ENCODE data around the gene KCNH6. TPM values are rescaled to one million over a fixed set of nuclear protein-coding genes. Genes with fewer than 3 reads are reported as not detected.

Gene KCNH6
- polyA plus RNA-seq, 3 donors = 2.5 to 3.7 (median 2.5) TPM

DNA sequence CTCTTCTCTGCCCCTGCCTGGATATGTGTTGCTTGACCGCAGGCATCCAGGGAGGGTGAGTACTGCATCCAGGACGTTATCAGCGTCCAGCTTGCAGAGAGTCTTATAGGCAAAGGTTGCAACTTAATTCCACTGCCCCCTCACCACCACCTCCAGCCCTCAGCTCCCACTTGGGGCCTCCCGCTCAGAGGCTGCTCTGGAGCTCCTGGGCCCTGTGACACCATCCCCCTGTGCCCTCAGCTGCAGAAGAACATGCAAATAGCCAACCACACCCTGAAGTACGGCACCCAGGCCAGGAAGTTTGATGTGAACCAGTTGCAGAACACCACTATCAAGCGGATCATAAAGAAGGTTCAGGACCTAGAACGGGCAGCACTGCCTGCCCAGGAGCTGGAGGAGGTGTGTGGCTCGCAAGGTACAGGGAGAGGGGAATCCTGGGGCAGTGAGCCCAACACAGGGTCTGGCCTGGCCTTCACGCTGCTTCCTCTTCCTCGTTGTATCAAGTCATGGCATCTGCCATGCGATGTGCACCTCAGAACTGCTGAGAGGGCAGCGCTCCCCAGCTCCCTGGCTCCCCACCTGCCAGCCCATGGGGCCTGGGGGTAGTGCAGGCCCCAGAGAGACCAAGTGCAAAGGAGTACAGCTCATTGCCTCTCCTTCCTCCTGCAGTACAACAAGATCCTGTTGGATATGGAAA, 36.7 kb upstream of the KCNH6 start:
- DNase-seq = no peak

DNA sequence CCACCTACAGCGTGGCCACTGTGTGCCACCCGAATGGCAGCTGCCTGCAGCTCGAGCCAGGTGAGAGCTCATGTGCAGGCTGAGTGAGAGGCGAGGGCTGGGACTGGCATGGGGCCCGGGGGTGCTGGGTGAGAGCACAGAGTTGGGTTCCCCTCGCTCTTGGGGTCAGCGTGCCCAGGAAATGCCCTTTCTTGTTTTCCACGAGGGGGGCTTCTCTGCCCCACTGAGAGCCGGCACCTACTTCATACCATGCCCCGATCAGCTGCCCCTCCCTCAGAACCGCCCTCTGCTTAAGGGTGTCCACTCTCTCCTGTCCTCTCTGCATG, 36.2 kb upstream of the KCNH6 start:
- DNase-seq = no peak

DNA sequence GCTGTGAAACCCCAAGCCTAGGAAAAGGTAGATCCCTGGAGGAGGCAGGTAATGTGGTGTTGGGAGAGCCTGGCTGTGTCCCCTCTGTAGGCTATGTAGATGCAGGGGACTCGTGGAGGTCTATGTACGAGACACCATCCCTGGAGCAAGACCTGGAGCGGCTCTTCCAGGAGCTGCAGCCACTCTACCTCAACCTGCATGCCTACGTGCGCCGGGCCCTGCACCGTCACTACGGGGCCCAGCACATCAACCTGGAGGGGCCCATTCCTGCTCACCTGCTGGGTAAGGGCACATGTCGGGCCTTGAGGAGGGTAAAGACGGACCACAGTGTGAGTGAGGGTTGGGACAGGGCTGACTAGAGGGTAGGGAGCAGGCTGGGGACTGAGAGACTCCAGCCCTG, 34.3 kb upstream of the KCNH6 start:
- DNase-seq = no peak

DNA sequence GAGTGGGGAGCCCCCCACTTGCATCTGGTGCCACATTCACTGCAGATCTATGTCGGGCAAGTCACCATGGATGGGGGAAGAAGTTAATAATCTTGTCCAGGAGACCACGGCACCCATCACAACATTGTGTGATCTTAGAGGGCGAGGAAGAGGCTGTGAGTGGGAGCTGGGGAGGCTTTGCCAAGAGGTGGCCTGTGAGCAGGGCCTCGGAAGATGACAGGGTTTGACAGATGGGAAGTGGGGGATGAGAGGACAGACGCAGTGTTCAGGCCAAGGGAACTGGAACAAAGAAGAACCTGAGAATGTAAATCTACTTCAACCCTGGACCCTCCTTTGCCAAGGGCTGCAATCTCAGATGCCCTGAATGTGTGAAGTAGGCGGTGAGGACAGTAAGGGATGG, 33.9 kb upstream of the KCNH6 start:
- no peak for DNase-seq

DNA sequence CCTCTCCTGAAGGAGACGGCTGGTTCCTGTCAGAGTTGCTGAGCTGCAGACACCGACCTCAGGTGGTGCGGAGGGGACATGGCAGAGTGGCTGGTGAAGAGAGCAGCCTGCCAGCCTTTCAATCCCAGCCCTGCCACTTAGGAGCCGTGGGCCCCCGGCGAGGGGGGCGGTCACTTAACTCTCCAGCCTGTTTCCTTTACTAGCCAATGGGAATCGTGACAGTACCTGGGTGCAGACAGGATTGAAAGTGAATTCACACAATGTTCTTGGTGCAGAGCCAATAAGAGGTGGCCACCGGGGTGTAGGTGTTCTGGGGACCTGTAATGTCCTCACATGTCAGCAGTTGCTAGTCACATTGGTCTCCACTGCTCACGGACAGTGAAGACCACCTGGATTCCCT, 32.8 kb upstream of the KCNH6 start:
- DNase-seq = no peak

DNA sequence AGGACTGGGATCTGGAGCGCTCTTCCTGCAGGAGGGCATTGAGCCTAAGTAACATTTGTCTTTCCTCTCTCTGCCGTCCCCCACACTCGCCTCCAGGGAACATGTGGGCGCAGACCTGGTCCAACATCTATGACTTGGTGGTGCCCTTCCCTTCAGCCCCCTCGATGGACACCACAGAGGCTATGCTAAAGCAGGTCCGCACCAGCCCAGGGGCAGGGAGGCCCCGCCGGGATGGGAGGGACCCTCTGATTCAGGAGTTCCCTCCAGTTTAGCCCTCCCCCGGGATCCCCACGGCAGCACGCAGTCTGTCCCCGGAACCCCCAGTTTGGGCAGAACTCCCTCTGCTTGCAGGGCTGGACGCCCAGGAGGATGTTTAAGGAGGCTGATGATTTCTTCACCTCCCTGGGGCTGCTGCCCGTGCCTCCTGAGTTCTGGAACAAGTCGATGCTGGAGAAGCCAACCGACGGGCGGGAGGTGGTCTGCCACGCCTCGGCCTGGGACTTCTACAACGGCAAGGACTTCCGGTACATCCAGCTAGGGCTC, 32.2 kb upstream of the KCNH6 start:
- DNase-seq = no peak

DNA sequence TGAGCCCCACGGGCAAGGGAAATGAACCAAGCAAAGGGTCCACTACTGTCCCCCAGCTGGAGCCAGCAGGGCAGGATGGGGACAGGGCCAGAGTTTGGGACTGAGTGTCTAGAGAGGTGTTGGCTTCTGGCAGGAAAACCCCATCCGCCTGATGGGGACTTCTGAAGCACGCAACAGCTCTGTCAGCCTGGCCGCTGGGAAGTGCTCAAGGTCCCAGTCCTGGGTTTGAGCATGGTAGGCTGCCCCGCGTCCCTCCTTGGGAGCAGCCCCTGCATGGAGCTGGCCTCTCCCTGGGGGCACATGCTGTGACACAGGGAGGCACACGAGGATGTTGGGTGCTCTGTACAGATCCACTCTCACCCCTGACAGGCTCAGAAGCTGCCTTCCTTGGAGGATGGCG, 31.7 kb upstream of the KCNH6 start:
- no peak for DNase-seq

DNA sequence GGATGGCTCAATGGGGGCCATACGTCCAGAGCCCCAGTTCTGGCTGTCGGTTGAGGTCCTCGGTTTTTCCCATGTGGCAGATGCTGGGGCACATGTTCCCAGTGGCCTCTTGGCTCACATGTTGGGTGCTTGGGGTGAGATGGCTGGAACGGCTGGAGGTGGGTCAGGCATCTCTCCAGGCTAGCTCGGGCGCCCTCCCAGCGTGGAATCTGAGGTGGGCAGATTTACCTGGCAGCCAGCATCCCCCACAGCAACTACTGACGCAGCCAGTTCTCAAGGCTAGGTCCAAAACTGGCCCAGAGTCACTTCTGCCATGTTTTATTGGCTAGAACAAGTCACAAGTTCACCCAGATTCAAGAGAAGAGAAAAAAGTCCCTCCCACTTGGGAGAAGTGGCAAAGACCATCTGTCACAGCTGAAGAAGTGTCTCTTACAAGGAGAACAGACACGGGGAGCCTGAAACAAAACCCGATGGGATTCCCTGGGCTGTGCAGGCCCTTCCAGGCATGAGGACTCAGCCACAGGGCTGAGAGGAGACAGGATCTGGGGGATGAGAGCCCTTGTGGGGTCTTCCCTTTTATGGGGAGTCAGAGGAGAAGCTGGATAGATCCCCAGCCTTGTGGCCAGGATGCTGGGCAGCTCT, 31.1 kb upstream of the KCNH6 start:
- DNase-seq = no peak

DNA sequence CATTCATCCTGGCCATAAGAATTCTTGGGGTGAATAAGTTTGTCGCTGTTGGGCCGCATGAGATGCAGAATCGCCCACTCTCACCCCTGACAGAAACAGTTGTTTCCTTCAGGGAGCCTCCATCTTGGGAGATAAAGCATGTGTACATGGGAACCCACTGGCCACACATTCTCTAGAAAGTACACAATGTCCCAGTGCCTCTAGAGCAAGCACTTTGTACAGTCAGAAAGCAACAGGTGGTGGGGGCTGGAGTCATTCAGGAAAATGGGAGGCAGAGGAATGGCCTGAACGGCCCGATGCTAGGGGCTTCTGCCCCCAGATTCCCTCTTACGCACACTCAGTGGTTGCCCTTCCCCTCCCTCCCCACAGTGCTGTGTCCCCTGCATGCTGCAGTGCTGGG, 30.2 kb upstream of the KCNH6 start:
- DNase-seq = no peak

DNA sequence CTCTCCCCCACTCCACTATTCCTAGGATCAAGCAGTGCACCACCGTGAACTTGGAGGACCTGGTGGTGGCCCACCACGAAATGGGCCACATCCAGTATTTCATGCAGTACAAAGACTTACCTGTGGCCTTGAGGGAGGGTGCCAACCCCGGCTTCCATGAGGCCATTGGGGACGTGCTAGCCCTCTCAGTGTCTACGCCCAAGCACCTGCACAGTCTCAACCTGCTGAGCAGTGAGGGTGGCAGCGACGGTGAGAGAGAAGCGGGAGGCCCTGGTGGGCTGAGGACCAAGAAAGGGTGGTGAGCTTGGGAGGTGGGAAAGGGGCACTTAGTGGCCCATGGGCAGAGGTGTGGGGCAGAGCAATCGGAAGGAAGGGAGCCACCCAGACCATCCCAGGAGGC, 29.7 kb upstream of the KCNH6 start:
- DNase-seq = no peak

DNA sequence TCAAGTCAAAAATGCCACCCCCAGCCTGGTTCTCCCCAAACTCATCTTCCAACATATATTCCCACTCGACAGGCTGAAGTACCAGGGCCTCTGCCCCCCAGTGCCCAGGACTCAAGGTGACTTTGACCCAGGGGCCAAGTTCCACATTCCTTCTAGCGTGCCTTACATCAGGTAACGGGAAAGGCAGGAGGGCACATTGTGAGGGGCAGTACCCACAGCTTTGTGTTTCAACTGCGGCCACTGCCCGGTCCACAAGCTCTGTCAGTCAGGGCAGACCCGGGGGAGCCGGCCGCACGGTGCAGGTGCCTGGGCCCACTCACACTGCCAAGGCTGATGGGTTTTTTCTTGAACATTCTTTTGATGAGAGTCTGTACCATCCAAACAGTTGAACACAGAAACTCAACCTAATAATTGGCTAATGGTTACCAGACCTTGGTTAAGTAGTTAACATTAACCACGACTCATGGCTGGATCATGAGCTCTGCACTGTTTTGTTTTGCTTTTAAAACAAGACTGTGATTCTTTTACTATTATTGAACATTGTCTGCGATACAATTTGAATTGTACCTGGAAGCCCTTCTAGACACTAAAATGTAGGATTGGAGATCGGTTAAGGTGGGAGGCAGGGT, 28.7 kb upstream of the KCNH6 start:
- no peak for DNase-seq

DNA sequence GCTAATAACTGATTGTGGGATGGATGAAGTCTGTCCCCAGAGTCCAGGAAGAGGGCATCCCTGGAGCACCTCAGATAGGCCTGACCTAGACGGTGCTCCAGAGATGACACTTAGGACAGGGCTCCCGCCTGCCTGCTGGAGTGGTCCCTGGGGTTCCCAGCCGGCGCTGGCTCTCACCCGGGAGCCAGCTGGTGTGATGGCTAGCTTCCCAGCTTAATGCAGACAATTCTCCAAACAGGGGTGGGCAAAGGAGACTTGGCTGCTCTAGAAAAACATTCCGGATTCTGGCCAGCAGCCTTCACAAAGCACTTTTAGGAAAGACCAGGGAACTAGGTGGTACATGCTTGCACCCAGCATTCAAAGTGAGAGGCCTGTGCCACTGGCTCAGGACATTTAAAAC, 27.7 kb upstream of the KCNH6 start:
- no peak for DNase-seq

DNA sequence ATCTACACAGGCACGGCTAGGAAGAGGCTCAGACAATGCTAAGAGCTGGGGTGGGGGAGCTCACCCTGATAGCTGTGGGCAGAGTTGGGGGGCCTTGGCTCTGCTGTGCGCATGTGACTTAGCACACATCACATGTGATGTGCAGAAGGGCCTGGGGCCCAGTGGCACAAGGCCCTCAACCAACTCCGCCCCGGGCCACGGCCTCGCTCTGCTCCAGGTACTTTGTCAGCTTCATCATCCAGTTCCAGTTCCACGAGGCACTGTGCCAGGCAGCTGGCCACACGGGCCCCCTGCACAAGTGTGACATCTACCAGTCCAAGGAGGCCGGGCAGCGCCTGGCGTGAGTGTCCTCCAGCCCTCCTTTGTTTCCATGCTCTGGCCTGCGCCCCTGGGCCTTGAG, 27.0 kb upstream of the KCNH6 start:
- DNase-seq = no peak

DNA sequence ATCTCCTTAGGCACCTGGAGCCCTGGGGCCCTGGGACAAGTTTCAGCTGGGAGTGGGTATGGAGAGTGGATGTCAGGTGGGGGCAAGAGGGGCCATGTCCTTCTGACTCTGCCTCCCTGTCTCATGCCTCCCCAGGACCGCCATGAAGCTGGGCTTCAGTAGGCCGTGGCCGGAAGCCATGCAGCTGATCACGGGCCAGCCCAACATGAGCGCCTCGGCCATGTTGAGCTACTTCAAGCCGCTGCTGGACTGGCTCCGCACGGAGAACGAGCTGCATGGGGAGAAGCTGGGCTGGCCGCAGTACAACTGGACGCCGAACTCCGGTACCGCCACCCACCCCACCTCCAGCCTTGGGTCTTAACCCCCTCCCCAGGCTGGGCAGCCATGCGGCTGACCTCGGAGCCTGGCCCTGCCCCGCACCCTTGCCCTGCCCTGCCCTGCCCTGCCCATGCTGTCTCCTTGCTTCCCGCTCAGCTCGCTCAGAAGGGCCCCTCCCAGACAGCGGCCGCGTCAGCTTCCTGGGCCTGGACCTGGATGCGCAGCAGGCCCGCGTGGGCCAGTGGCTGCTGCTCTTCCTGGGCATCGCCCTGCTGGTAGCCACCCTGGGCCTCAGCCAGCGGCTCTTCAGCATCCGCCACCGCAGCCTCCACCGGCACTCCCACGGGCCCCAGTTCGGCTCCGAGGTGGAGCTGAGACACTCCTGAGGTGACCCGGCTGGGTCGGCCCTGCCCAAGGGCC, 26.3 kb upstream of the KCNH6 start:
- no peak for DNase-seq

DNA sequence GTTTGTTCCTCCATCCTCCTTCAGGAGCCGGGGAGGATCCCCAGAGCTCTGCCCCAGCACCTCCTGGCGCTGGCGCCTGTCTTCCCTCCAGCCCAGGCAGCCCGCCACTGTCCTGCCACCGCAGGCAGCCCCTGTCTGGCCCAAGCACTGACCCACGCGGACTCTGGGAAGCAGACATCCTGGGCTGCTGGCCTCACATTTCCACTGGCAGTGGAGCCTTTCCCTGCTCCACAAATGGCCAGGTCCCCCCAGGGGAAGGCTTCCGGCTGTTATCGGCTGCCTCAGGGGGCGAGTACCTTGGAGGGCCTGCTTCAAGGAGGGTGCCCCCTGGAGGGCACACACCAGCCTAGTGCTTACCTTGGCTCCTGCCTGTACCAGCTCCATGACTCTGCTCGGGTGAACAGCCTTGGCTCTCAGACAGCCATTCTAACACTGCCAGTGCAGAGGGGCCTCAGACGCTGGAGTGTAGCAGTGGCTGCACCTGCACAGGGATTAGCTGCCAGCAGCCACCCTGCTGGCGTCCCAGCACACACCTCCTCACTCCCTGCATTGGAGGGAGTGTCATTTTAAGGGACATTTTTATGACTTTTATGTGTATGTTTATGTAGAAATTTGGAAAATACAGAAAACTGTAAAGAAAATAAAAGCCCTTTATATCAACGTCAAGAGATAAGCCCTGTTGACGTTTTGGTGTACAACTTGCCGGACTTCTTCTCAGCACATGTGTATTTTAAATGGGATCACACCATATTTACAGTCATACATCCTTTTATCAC, 25.3 kb upstream of the KCNH6 start:
- no peak for DNase-seq

DNA sequence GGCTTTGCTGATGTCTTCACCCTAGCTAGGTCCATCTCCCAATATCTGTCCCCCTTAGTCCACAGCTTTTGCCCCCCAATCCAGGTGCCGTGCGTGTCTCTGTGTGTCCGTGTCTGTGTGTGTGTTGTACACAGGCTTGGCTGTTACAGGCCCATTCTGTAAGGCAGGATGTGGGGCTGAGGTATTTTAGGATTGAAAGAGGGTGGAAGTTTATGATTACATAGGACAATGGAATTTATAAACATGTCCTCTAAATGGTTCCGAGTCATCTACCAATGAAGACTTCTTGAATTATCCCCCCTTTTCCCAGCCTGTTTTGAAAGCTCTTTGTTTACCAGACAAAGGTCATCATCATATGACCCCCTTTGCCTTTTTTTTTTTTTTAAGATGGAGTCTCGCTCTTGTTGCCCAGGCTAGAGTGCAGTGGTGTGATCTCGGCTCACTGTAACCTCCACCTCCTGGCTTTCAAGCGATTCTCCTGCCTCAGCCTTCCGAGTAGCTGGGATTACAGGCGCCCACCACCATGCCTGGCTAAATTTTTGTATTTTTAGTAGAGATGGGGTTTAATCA, 24.4 kb upstream of the KCNH6 start:
- DNase-seq = no peak

DNA sequence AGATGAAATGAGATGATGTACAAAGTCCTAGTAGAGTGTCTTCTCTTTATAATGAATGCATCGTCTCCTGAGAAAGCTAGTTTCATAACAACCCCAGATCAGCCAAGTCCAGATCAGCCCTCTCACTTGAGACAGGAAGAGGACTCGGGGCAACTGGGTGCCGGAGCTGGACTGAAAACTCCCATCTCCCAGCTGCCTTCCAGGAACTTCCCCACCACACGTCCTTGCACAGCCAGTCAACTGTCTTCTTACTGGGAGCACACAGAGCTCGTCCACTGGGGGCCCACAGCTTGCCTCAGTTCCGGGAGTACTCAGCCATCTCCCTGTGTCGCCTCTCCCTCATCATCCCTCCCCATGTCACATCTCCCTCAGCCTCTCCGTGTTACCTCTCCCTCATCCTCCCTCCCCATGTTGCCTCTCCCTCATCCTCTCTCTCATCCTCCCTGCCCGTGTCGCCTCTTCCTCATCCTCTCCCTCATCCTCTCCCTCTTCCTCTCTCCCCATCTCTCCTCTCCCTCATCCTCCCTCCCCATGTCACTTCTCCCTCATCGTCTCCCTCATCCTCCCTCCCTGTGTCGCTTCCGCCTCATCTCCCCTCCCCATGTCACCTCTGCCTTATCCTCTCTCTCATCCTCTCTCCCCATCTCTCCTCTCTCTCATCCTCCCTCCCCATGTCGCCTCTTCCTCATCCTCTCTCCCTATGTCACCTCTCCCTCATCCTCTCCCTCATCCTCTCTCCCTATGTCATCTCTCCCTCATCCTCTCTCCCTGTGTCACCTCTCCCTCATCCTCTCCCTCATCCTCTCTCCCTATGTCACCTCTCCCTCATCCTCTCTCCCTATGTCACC, 22.4 kb upstream of the KCNH6 start:
- DNase-seq = no peak

DNA sequence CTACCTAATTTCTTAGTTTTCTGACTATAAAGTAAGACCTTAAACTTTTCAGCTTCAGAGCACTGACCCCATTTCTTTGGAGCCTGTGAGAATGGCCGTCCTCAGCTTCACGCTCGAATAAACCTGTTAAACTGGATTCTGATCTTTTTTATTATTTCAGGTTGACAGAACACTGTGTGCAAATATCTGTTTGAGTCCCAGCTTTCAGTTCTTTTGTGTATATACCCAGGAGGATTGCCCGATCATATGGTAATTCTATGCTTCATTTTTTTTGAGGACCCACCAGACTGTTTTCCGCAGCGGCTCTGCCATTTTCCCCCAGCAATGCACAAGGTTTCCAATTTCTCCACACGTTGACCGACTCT, 19.8 kb upstream of the KCNH6 start:
- no peak for DNase-seq

DNA sequence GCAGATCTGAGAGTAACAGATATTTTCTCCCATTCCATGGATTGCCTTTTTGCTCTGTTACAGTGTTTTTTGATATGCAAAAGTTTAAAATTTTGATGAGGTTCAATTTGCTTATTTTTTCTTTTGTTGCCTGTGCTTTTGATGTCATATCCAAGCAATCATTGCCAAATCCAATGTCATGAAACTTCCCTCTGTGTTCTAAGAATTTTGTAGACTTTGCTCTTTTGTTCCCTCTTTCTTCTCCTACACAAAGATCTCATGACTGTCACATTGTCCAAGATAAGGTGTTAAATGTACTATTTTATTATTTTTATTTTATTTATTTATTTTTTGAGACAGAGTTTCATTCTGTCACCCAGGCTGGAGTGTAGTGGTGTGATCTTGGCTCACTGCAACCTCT, 18.9 kb upstream of the KCNH6 start:
- DNase-seq = no peak

DNA sequence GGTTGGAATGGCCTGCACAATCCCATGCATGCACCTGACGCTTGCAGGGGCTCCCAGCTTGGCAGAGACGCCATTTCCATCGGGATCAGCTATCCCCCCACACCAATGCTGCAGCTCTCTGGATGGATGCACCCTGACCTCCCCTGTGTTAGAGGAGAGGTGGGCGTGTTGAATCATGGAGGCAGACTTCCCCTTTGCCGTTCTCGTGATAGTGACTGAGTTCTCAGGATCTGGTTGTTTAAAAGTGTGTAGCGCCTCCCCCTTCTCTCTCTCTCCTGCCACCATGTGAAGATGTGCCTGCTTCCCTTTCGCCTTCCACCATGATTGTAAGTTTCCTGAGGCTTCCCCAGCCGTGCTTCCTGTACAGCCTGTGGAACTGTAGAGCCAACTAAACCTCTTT, 17.8 kb upstream of the KCNH6 start:
- no peak for DNase-seq

DNA sequence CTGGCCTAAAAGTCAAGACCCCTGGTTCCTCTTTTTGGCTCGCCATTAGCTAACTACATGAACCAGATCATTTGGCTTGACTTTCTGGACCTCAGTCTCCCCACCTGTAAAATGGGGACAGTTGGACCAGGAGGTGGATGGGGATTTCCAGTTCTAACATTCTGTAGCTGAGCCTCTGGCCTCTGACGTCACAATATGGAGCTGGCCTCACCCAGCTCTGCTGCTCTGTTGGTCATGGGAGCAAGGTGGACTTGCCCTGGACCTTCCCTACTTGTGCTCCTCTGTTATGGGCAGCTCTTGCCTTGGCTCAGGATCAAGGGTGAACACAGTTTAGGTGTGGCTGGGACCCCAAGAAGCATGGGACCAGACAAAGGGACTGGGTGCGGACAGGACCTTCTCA, 16.5 kb upstream of the KCNH6 start:
- no peak for DNase-seq
